ENCODE data around the gene ADARB2. TPM values are rescaled to one million over a fixed set of nuclear protein-coding genes. Genes with fewer than 3 reads are reported as not detected.

ADARB2 gene
- total RNA-seq, 1 donor from 2014 or later = 1.8 TPM

- Mint-ChIP-seq H3K27ac (ENCODE audit: unreplicated experiment) (peak overlapping the region; percentile 44), H3K4me3 (no peak overlapping the region)
Observed at GRCh38 chr10:1548596-1548995, 188.7 kb downstream of the ADARB2 start.

GRCh38 chr10:1548146-1548545 is 189.2 kb downstream of the ADARB2 start:
- Mint-ChIP-seq H3K27me3 (ENCODE audit: low read depth) (no peaks in the 10 kb centered on the region), H3K27ac (ENCODE audit: unreplicated experiment) (peak overlapping the region; percentile 44), H3K4me1 (no peaks in the 10 kb centered on the region), H3K4me3 (no peak overlapping the region), H3K9me3 (no peaks in the 10 kb centered on the region), H3K36me3 (ENCODE audit: low read depth) (no peaks in the 10 kb centered on the region)
- DNase-seq (ENCODE audit: low read depth, low spot score) = no peak
- no peak for TF ChIP-seq CTCF (conservative IDR thresholded peaks at IDR 0.05)

More at GRCh38 chr10:1548596-1548995, 188.7 kb downstream of the ADARB2 start:
- H3K4me1 Mint-ChIP-seq = no peaks in the 10 kb centered on the region
- H3K36me3 Mint-ChIP-seq (ENCODE audit: low read depth) = no peaks in the 10 kb centered on the region
- no peak for TF ChIP-seq CTCF (conservative IDR thresholded peaks at IDR 0.05)
- H3K9me3 Mint-ChIP-seq = no peaks in the 10 kb centered on the region
- no peaks in the 10 kb centered on the region for H3K27me3 Mint-ChIP-seq (ENCODE audit: low read depth)
- no peak for DNase-seq (ENCODE audit: low read depth, low spot score)

GRCh38 chr10:1546431-1547110 is 190.8 kb downstream of the ADARB2 start:
- Mint-ChIP-seq H3K4me3 (no peak overlapping the region), H3K4me1 (no peaks in the 10 kb centered on the region), H3K9me3 (no peaks in the 10 kb centered on the region), H3K36me3 (ENCODE audit: low read depth) (no peaks in the 10 kb centered on the region), H3K27ac (ENCODE audit: unreplicated experiment) (no peak overlapping the region), H3K27me3 (ENCODE audit: low read depth) (no peaks in the 10 kb centered on the region)
- no peak for DNase-seq (ENCODE audit: low read depth, low spot score)
- TF ChIP-seq CTCF (conservative IDR thresholded peaks at IDR 0.05) = no peak

GRCh38 chr10:1545524-1545923 is 191.8 kb downstream of the ADARB2 start:
- no peaks in the 10 kb centered on the region for H3K27me3 Mint-ChIP-seq (ENCODE audit: low read depth)
- H3K36me3 Mint-ChIP-seq (ENCODE audit: low read depth) = no peaks in the 10 kb centered on the region

GRCh38 chr10:1544929-1545328 is 192.4 kb downstream of the ADARB2 start:
- no peak for DNase-seq (ENCODE audit: low read depth, low spot score)
- H3K9me3 Mint-ChIP-seq = no peaks in the 10 kb centered on the region
- H3K27ac Mint-ChIP-seq (ENCODE audit: unreplicated experiment) = no peak overlapping the region
- no peaks in the 10 kb centered on the region for H3K4me1 Mint-ChIP-seq
- no peak for TF ChIP-seq CTCF (conservative IDR thresholded peaks at IDR 0.05)
- H3K36me3 Mint-ChIP-seq (ENCODE audit: low read depth) = no peaks in the 10 kb centered on the region
- H3K4me3 Mint-ChIP-seq = no peak overlapping the region
- H3K27me3 Mint-ChIP-seq (ENCODE audit: low read depth) = no peaks in the 10 kb centered on the region

More at GRCh38 chr10:1545524-1545923, 191.8 kb downstream of the ADARB2 start:
- H3K4me3 Mint-ChIP-seq = no peak overlapping the region
- TF ChIP-seq CTCF (conservative IDR thresholded peaks at IDR 0.05) = no peak
- DNase-seq (ENCODE audit: low read depth, low spot score) = no peak
- no peak overlapping the region for H3K27ac Mint-ChIP-seq (ENCODE audit: unreplicated experiment)
- no peaks in the 10 kb centered on the region for H3K9me3 Mint-ChIP-seq
- no peaks in the 10 kb centered on the region for H3K4me1 Mint-ChIP-seq
